ENCODE results near the gene ID1.
"Not testable (repeated sequence)": the region's sequence is repeated elsewhere in the genome, so short reads cannot be mapped to it uniquely, and the experiment has no call there.

Gene ID1

DNA sequence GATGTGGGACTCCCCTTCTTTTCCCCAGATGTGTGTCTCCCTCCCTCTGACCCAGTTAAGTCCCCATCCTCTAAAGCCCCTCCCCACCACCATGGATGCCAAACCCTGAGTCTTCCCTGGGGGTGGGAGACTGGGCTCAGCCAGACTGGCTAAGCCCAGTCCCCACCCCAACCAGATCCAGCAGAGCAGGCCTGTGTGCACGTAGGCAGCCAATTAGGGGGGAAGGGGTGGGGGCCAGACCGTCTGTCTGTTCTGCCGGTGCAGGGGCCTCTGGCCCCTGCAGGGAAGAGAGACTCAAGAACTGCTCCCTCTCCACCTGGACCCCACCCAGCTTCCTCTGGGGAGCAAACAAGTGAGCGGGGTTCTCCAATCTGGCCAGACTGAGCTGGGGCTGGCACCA lies 33.2 kb downstream of the ID1 start:
- DNase-seq (ENCODE audit: low spot score) = no peak

DNA sequence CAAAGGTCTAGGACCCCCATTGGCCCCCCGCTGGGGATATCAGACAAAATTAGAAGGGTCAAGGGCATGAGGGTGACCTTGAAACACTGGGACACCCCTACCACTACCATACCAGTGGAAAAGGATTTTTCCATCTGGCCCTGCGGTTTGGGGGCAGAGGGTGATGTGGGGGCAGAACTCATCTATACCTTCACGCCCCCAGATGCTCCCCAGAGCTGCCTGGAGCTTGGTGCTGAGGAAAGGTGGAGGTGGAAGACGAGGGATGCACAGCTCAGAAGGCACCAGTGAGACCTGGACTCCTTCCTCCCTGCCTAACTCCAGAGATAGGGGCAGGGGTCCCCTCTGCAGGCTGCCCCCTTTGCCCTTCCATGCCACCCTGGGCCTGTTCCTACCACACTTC lies 33.7 kb downstream of the ID1 start:
- no peak for DNase-seq (ENCODE audit: low spot score)

DNA sequence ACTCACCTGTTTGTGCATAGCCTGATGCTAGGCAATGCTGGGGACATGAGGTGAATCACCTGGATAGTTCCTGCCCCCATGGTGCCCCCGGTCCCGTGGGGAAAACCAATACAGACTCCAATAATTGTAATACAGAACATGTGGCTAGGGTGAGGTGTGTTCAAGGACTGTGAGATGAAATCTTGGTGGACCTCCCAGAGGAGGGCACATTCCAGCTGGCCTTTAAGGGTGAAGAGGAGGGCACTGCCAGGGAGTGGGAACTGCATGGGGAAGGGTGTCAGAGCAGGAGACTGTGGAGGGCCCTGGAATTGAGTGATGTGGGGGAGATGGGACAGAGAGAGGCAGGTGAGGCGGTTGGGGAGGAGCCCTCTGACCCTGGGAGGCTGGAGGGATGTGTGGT lies 35.2 kb downstream of the ID1 start:
- DNase-seq (ENCODE audit: low spot score) = no peak

DNA sequence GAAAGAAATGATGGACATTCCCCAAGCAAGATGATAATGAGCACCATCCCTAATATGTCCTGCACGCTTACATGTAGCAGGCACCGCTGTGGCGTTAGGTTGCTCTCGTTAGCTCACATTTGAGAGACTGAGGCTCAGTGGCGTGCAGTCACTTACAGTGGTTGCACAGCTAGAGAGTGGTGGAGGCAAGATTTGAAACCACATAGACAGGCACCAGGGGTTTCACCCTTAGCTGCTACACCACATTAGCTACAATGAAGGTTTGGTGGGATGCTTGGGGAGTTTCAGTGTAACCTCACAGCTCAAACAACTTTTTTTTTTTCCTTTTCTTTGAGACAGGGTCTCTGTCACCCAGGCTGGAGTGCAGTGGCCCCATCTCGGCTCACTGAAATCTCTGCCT lies 36.3 kb downstream of the ID1 start:
- DNase-seq (ENCODE audit: low spot score) = no peak

DNA sequence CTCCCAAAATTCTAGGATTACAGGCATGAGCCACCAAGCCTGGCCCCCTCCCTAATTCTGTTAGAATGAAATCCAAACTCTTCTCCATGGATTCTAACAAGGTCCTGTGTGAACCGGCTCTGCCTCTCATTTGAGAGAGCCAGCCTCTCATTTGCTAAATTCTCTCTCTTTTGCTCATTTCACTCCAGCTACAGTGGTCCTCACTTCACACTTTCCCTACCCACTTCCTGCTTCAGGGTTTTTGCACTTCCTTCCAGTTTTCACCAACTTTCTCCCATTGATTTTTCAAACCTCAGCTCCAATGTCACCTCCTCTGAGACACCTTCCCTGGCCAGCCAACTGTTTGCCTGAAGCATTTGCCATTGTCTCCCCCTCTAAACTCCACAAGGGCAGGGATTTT lies 37.7 kb downstream of the ID1 start:
- no peak for DNase-seq (ENCODE audit: low spot score)

DNA sequence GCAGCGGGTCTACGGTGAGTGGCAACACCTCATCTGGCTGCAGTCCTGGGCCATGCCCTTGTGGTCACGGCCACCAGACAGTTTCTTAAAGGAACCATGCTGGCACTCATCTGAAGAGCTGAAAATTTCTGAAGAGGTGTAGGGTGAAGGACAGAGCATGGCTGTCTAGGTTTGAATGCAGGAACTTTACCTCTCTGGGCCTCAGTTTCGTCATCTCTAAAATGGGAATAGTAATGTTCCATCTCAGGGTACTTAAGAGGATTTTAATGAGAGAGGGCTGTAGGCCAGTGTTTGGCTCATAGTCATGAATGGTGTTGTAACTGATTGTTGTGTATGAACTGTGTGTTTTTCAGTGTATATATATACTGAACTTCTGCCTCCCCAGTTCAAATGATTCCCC lies 38.4 kb downstream of the ID1 start:
- no peak for DNase-seq (ENCODE audit: low spot score)

DNA sequence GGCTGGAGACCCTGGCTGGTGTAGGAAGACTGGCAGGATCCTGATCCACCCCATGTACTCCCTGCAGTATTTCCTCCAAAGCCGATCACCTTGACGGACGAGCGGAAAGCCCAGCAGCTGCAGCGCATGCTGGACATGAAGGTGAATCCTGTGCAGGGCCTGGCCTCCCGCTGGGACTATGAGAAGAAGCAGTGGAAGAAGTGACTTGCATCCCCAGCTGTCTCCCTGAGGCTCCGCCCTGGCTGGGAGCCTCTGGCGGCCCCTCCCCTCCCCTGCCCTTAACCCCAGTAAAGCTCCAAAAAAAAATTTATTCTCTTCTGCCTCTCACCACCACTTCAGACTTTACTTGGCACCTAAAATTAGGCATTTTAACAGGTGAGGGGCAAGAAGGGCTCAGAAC lies 39.6 kb downstream of the ID1 start:
- DNase-seq (ENCODE audit: low spot score) = no peak

DNA sequence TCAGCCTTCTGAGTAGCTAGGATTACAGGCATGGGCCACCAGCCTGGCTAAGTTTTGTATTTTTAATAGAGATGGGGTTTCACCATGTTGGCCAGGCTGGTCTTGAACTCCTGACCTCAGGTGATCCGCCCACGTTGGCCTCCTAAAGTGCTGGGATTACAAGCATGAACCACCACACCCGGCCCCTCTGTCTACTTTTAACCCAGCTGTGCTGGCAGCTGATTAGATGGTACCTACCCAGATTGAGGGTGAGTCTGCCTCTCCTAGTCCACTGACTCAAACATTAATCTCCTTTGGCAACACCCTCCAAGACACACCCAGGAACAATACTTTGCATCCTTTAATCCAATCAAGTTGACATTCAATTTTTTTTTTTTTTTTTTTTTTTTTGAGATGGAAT lies 43.0 kb downstream of the ID1 start:
- not testable (repeated sequence) for DNase-seq (ENCODE audit: low spot score)

DNA sequence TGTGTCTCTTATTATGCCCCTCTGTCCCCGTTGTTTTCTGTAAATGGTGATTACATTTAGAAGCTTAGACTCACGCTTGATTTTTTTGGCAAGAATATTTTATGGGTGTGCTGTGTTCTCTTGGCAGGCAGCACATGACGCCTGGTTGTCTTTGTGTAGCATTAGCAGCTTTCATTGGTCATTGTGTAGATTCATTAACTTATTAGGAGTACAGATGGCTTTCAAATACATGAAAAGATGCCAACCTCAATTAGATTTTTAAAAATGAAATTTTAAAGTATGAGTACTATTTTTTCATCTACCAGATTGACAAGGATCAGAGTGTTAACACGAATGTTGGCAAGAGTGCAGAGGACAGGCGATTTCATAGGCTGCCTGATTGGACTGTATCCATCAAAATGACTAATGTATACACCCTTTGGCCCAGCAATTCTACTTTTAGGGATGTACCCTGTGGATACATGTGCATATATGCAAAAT lies 47.9 kb downstream of the ID1 start:
- no peak for DNase-seq (ENCODE audit: low spot score)

DNA sequence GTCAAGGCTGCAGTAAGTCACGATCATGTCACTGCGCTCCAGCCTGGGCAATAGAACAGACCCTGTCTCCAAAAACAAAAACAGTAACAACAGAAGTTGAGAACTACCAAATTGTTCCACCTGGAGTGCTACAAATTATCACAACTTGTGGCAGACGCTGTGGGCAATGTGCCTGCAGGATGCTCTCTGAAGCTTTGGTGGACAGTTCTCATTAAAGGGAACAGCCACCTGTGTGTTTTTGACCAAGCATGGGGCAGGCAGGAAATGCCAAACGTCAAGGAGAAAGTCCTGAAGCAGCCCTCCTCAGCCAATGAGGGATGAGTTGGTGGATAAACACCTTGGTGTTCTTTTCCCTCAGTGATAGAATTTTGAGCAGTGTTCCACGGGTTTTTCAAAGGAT lies 48.5 kb downstream of the ID1 start:
- no peak for DNase-seq (ENCODE audit: low spot score)

DNA sequence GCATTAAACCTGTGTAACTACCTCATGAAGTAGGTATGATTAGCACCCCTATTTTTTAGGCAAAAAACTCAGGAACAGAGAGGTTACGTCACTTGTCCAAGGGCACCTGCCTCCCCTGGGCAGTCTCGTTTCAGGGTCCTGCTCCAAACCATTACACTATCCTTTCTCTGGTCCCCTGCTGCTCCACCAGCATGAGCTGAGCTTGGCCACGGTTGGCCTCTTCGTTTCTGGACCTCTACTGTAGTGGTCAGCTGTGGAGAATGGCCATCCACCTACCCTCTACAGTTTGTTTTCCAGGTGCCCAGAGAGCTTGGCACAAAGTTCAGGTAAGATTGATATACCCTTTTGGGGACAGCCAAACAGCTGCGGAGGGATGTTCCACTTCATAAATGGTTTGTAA lies 49.4 kb downstream of the ID1 start:
- no peak for DNase-seq (ENCODE audit: low spot score)

Measured in CD4-positive, alpha-beta T cell treated with Interleukin-6 at 100 ng/mL for 8 hours (primary cell).